Measurements from ENCODE around the gene IRAK1.

IRAK1 gene
- total RNA-seq: 125 to 179 (median 133) reads per million in 4 experiments

DNA sequence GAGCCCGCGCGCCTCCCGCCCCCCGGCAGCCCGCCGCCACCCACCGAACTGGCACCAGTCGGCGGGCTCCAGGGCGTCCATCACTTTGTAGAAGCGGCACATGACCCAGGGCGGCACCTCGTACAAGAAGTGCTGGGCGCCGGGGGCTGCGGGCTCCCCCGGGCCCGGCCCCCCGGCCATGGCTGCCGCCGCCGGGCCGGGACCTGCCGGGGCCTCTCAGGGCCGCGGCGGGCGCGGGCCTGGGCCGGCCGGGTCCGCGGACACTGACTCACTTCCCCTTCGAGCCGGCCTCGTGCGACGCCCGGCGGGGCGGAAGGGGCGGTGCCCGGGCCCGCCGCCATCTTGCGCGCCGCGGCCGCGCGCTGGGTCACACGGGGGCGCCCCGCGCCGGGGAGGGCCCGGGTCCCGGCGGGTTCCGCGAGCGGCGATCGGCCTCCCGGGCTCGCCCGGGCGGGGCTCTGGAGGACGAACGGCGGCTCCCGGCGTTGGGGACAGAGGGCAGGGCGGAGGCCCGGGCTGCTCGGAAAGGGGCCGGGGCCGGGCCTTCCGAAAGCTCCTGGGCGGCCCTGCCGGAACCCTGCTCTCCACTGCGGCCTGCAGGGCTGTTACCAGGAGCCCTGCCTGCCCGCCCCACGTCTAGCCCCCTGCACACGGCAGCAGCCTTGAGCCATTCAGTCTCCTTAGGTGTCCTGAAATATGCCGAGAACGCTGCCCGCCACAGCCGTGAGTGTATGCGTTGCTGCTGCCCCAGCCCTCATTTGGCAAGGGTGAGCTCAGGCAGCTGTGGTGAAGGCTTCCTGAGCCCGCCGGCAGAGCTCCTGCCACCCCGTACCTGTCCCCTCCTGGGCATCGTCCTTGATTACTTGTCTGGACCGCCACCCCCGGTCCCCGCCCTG, at the start of gene IRAK1:
Gene IRAK1, minus strand, starts transcription at position 270 of the 896 bp plus-strand sequence. Its CDS starts 90 bp downstream, at position 180.
- peak; percentile 12 for DNase-seq

GRCh38 chrX:154068560-154068959, 48.9 kb upstream of the IRAK1 start:
- DNase-seq: no peak

- no peak for DNase-seq
Measured at GRCh38 chrX:154064637-154065435, 45.1 kb upstream of the IRAK1 start.

GRCh38 chrX:154063234-154063633, 43.5 kb upstream of the IRAK1 start:
- DNase-seq: no peak

DNA sequence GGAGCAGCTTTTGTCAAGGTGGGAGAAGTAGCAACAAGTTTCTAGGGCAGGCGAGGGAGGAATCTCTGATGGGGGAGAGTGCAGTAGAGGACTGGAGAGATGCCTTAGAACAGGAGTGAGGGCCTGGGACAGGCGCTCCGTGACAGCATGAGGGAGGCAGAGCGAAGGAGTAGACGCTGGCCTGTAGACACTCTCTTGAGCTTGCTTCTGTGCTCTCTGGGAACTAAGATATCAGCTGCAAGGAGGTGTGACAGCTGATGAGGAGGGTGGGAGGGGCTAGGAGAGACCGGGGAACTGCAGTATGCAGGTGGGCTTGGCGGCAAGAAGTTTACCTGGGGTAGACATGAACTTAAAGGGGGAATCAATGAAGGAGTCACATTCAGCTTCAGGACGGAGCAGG, 42.1 kb upstream of the IRAK1 start:
- no peak for DNase-seq

DNA sequence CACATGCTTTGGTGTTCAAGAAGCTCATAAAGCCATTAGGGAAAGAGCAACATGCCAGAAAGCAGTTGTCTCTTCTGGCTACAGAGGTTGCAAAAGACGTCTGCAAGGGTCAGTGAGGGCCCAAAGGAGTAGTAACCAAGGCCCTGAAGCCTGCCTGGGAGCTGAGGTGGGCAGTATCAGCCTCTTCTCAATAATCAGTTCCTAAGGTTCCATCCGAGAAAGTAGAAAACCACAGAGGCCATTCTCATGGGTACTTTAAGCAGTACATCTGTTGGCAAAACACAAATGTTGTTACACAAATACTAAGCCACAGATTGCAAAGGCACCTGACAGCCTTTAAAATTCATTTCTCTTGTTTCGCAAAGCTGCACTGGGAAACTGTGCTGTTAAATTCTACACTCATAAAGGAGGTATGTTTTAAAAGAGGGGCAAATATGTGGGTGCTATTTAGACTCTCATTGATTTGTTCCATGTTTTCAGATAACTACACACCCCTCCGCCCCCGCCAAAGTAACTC, 40.1 kb upstream of the IRAK1 start:
- DNase-seq: no peak

DNA sequence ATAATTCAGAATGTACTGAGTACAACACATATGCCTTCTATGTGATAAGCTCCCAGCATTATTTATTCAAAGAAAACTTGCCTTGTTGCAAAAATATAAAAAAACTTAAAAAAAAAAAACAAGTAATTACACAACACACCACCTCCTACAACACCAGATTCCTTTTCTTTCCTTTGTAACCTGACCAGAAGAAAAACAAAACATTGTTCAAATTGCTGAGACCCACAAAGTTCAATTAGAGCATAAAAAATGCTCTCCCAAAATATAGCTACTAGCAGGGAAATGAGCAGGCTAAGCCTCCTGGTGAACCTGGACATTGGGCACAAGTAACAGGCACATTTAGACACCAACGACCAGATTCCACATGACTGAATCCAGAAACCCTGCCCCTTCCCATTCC, 39.5 kb upstream of the IRAK1 start:
- DNase-seq: no peak

DNA sequence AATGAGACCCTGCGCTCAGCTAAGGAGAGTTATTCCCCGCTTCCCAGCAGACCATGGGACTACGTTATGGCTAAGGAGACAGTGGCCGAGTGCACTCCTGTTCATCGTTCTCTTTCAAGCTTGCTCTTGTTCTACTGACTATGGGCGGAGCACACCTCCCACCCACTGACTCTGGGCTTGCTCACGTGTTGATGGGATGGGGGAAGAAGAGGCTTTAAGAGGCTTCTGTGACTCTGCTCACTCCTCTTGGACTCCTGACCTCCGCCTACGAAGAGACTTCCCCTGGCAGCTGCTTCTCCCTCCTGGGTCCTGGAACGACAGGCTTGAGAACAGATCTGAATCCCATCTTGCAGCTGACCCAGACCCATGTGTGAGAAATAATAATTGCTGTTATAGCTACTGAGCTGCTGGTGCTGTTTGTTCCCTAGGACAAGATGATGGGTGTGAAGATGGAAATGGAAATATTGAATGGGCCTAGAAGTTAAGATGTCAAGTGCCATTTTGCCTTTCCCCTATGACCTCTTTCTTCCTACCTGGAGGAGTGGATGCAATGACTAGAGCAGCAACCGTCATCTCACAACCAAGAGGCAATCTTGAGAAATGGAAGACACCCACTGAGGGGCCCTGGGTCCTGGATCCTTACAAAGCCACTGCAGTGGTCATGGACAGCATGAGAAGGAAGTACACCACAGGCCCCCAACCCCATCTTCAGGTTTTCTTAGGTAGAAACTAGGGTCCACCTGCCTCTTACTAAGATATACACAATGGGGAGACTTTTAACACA, 38.7 kb upstream of the IRAK1 start:
- DNase-seq: no peak

DNA sequence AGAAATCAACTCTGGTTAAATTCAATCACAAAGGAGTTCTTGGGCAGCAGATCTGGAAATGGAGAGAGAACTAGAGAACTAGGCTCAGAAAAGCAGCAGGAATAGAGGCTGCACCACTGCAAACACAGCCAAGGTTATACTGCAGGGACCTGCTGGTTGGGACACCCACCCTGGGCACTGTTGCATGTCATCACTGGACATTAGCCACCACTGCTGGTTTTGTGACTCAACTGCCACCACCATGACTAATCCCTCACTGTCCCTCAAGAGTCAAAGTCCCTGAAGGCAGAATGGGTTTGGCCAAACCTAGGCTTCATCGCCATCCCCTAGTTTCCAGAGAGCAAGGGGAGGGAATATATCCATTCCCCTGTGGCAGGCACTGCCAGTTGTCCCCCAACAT, 38.1 kb upstream of the IRAK1 start:
- DNase-seq: no peak

- no peak for DNase-seq
Measured at GRCh38 chrX:154056770-154057241, 37.1 kb upstream of the IRAK1 start.

DNA sequence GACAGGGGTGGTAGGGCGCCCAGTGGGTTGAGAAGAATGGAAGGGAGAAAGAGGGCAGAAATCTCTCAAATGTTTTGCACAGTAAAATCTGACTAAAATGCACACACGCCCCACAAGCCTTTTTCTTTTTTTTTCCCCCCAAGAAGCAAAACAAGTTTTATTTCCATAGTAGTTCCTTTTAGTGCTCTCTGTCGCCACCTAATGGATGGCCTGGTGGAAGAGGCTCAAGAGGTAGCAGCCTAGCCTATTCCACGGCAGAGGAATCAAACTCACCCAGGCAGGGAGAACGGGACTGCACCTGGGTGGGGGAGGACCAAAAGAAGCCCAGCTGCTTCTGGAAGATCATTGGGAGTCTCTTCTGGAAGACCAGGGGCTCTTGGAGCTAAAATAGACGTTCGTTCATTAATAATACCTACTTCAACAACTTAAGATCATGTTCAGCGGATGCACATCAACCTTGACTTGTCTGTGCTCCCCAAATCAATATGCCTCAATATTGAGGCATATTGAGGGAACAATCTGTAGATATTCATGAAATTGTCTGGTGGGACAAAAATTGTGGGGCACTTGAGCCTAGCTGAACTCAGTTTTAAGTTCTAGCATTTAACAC, 31.6 kb upstream of the IRAK1 start:
- peak; percentile 56 for DNase-seq

GRCh38 chrX:154050113-154050495, 30.4 kb upstream of the IRAK1 start:
- DNase-seq: no peak

DNA sequence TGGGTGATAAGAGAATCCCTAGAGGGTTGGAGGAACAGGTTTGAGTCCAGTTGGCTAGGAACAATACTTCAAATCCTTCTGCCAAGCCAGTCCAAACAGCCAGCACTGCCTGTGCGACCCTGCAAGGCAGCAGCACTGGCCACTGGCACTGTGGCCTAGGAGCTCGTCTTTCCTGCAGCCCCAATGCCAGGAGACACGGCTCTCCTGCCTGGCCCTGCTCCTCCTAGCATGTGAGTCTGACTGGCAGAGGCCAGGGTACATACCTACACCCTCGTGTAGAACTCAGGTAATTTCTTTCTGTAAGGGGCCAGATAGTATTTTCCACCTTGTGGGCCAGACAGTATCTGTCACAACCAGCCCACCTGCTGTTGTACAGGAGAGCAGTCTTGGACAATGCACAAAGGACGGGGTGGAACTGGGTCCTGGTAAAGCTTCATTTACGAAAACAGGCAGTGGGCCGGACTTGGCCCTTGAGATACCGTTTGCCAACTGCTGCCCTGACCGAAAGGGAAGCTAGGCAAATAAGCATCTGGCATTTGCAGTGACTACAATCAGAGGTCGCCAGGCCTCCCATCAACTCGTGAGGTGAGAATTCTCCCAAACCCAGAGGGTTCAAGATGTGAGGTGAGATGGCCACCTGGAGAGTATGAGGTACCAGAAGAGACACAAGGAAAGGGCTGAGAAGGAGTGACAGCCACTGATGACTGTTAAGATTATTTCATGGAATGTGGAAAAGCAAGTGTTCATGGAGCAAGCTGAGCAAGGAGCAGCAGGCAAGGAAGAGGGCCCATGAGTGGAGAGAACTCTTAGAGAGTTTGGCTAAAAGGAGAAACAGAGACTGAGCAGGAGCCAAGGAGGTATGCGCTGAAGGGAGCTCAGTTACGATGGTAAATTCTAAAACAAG, 29.8 kb upstream of the IRAK1 start:
- DNase-seq: no peak

- DNase-seq: no peak
Measured at GRCh38 chrX:154048398-154048797, 28.7 kb upstream of the IRAK1 start.

DNA sequence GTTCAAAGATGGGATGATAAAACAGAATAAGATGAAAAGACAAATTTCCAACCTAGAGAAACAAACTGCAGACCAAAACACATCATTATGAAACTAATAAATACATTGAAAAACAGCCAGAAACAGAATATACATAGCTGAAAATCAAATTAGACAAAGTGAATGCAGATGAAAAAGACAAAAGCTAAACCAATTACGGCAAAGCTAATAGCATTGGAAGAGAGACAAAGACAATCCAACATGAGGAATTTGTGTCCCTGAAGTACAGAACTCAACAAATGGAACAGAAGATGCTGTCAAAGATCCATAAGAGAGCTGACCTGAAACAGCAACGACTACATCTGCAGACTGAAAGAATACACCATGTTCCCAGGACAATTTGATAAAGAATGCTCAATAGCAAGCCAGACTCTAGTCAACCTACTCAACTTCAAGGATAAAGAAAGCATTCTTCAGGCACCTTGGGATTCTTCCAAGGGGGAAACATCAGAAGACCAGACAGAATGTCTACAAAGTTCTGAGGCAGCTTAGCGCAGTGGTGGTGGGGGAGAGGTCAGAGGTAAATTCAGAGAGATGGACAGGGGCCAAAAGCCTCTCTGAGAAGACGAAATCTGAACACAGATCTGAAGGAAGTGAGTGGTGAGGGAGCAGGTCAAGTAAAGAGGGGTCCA, 27.4 kb upstream of the IRAK1 start:
- no peak for DNase-seq

DNA sequence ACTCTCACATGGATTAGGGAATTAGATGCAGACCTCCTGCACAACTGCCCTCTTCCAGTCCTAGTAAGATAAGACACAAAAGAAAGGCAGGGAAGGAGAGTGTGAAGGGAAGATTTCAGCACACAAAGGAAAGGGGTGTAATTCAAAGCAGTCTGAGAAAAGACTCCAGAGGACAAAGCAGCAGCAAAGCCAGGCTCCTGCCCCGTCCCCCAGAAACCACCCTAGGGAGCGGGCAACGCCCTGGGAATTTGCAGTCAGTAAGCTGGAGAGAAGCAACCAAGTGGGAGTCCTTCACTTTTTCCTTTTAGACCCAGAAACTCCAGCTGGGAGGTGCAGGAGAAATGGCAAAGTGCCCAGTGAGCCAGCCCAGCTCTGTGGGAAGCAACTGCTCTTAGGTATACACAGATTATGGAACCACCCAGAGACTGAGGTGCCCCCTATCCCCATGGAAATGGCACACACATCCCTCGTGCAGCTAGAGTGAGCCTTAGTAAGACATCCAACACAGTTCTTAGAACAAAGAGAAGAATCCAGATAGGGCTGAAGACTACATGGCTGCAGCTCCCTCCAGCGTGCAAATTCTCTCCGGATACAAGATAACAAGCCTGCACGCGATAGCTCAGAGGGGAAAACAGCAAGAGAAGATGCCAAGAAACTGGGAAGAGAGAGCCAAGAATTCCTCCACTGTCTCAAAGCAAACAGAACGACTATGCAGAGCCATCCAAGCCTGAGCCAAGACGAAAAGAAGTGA, 26.5 kb upstream of the IRAK1 start:
- no peak for DNase-seq

DNA sequence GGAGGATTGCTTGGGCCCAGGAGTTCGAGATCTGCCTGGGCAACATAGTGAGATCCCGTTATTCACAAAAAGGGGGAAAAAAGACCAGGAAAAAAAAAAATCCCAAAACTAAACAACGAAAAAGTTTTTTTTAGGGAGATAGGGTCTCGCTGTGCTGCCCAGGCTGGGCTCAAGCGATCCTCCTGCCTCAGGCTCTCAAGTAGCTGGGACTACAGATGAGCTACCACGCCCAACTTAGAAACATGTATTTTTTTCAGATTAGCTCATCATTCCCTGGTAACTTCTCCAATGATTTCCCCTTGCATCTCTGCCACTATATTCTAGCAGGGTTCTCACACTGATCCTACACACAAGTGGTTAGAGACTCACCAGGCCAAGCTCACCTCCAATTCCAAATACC, 24.4 kb upstream of the IRAK1 start:
- DNase-seq: no peak

DNA sequence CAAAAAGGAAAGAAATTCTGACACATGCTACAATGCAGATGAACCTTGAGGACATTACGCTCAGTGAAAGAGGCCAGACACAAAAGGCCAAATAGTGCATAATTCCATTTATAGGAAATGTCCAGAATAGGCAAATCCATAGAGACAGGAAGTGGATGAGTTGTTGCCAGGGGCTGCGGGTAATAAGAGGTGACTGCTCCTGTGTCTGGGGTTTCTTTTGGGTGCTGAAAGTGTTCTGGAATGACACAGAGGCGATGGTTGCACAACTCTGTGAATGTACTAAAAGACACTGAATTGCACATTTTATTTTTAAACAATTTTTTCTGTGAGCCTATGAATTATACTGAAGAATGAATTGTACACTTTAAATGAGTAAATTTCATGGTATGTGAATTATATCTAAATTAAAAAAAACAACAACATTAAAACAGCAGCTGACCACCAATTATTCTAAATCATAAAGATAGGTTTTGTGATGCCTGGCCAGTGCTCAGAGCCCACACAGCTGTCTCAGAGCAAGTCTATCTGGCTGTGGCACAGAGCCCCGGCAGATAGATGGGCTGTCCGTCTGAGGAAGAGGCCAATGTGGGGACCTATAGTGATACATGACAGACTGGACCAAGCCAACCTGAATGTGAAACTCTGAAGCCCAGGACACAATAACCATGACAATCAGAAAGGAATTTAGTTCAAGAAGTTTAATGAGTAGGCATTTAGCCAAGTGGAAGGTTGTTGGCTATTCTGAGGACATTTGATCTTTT, 23.5 kb upstream of the IRAK1 start:
- no peak for DNase-seq

GRCh38 chrX:154040863-154041262, 21.2 kb upstream of the IRAK1 start:
- DNase-seq: no peak

All from effector CD8-positive, alpha-beta T cell (primary cell).